Mesothelial cell of epicardium (in vitro differentiated cells): ENCODE results near the gene BMPER. TPM values are rescaled to one million over a fixed set of nuclear protein-coding genes. Genes with fewer than 3 reads are reported as not detected.

Experiments
- DNase-seq, 2 experiments: peaks; one replicate each; pipeline ENCODE4 v3.0.0; 2021; ENCODE audit warnings: low spot score in 2 of 2; ENCODE audit not compliant: unreplicated experiment in 2 of 2
- H3K27ac Mint-ChIP-seq: 2 replicates; pipeline ENCODE4 v1.8.0; 2021; ENCODE audit warnings: mixed read lengths
- H3K27me3 Mint-ChIP-seq: 2 replicates; pipeline ENCODE4 v1.8.0; 2021; ENCODE audit warnings: low read depth, mixed read lengths
- H3K36me3 Mint-ChIP-seq: 2 replicates; pipeline ENCODE4 v1.8.0; 2021; ENCODE audit warnings: mixed read lengths
- H3K4me1 Mint-ChIP-seq: 2 replicates; pipeline ENCODE4 v1.8.0; 2021; ENCODE audit warnings: mixed read lengths
- H3K4me3 Mint-ChIP-seq: 2 replicates; pipeline ENCODE4 v1.8.0; 2021; ENCODE audit warnings: mild to moderate bottlenecking, moderate library complexity, mixed read lengths
- H3K9me3 Mint-ChIP-seq: 2 replicates; pipeline ENCODE4 v1.8.0; 2021; ENCODE audit warnings: mixed read lengths
- CTCF ChIP-seq: fragments of 200-600 bp; sonication (generic); IDR thresholded peaks from one replicate; pipeline ENCODE4 v1.5.0; 2021; ENCODE audit warnings: antibody characterized with exemption; ENCODE audit not compliant: unreplicated experiment
- total RNA-seq: library from RNA; stranded (reverse); gene quantifications from 3 replicates; pipeline ENCODE4 v1.2.1, GENCODE V29; 2021

BMPER gene
- total RNA-seq, 1 donor from 2014 or later = 1.7 TPM

DNA sequence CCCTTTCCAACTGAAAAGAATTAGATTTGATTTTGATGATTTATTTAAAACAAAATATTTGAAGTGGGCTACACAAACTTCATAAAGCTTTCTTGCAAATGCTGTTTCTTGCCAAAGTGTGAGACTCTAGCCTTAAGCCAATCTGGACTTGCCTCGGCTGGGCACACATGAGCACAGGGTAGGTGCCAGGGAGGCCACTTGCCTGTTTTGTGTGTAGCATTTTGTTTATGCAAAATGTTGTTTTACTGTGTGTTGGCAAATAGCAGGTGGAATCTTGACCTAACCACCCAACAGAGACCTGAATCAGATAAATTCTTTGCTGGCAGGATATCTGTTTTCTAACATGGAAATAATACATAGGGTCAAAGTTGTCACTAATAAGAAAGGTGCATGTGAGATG lies 161.1 kb downstream of the BMPER start:
- no peak for DNase-seq
- peaks cover 12% of the 10 kb centered on the region for H3K4me1 Mint-ChIP-seq
- H3K4me3 Mint-ChIP-seq = no peak overlapping the region
- no peaks in the 10 kb centered on the region for H3K36me3 Mint-ChIP-seq
- no peak for TF ChIP-seq CTCF
- no peak overlapping the region for H3K27ac Mint-ChIP-seq
- peaks cover 3% of the 10 kb centered on the region for H3K9me3 Mint-ChIP-seq
- H3K27me3 Mint-ChIP-seq = no peaks in the 10 kb centered on the region

DNA sequence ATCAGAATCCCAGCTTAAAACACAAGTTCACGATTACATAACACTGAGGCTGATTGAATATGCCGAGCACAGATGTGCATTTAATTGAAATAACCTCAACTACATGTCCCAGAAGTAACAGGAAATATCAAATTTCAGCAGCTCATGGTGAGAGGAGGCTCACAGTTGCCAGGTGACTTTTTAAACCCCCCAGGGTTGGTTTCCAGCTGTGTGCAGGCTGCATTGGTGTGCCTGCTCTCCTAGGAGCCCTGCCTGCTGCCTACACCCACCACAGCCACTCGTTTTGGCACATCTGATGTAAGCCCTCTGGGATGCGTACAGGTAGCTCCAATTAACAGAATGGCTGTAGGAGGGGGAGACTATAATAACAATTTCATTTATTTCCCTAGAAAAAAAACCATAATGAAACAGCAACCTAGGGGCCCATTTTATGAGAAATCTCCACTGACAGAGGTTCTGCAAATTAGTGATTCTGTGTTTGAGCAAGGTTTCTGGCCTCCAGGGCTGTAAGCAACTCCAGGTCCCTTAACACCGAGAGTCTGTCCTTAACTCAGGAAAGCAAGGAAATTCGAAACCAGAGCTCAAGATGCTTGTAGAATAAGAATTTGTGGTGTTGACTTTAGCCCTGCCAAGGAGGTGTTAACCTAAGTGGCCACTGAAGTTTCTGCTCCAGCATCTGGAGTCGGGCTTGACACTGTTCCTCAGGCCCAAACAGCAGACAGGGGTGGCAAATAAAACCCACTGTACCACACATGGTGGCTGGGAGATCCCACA lies 161.9 kb downstream of the BMPER start:
- TF ChIP-seq CTCF = no peak
- H3K4me1 Mint-ChIP-seq = peaks cover 12% of the 10 kb centered on the region
- no peaks in the 10 kb centered on the region for H3K36me3 Mint-ChIP-seq
- no peak overlapping the region for H3K4me3 Mint-ChIP-seq
- no peak overlapping the region for H3K27ac Mint-ChIP-seq
- peaks cover 3% of the 10 kb centered on the region for H3K9me3 Mint-ChIP-seq
- no peak for DNase-seq
- H3K27me3 Mint-ChIP-seq = no peaks in the 10 kb centered on the region

DNA sequence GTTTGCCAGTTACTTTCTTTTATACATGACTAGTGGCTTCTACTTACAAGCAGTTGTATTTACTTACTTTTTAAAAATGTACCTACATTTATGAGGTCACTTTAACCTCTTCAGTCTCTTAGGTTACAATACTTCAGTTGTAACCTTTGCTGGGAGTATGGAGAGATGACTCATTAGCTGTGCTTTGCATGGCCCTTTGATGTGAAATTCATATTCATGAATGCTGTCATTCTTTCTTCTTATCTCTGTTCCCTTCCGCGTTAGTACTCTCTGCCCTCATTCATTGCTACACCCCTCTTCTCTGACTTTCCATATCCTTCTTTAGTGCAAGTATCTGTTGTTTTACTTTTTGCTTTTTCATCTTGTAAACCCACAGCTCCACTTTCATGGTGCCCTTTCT lies 164.3 kb downstream of the BMPER start:
- Mint-ChIP-seq H3K27me3 (no peaks in the 10 kb centered on the region), H3K36me3 (no peaks in the 10 kb centered on the region), H3K4me3 (no peak overlapping the region), H3K9me3 (peaks cover 3% of the 10 kb centered on the region), H3K4me1 (peaks cover 12% of the 10 kb centered on the region), H3K27ac (no peak overlapping the region)
- TF ChIP-seq CTCF = no peak
- no peak for DNase-seq

DNA sequence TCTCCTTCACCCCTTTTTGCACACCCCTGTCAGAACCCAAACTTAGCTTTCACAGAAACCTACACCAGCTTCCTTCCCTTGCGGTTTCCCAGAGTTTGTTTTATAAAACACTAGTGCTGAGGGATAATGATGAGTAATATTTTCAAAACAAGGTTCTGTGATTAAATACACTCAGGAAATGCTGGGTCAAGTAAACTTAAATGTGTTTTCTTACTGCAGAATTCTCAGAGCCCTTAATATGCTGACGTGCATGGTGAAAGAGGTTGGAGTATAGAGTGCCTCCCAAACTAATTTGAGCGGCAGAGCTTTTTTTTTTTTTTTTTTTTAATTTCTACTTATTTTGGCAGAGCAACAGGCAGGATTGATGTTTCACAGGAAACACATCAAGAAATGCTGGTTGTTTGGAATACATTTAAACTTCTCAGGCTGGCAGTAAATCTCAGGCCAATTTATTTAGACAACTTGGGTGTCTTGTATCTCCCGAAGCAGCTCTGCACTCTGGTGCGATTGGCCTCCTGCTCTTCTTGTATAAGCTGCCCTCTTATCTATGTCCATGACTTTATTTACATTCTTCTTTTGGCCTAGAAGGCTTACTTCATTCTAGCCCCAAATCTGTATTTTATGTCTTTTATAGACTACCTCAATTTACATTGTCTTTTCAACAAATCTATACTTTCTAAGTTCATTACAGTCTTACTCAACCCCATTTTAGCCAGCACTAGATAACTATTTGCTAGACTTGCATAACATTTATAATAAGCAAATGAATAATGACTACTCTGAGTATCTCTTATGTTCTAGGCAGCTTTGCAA lies 165.4 kb downstream of the BMPER start:
- peaks cover 12% of the 10 kb centered on the region for H3K4me1 Mint-ChIP-seq
- peaks cover 3% of the 10 kb centered on the region for H3K9me3 Mint-ChIP-seq
- H3K4me3 Mint-ChIP-seq = no peak overlapping the region
- H3K36me3 Mint-ChIP-seq = no peaks in the 10 kb centered on the region
- DNase-seq = no peak
- H3K27ac Mint-ChIP-seq = no peak overlapping the region
- no peak for TF ChIP-seq CTCF
- no peaks in the 10 kb centered on the region for H3K27me3 Mint-ChIP-seq

- Mint-ChIP-seq H3K9me3 (no peaks in the 10 kb centered on the region), H3K4me3 (no peak overlapping the region), H3K27ac (no peak overlapping the region), H3K4me1 (peaks cover 12% of the 10 kb centered on the region), H3K36me3 (no peaks in the 10 kb centered on the region), H3K27me3 (no peaks in the 10 kb centered on the region)
- no peak for TF ChIP-seq CTCF
- no peak for DNase-seq
Measured at GRCh38 chr7:34073676-34074075, 168.3 kb downstream of the BMPER start.
